NCI-H460 (cell line): ENCODE results near the gene PDLIM5. TPM values are rescaled to one million over a fixed set of nuclear protein-coding genes. Genes with fewer than 3 reads are reported as not detected.
"Not testable (repeated sequence)": the region's sequence is repeated elsewhere in the genome, so short reads cannot be mapped to it uniquely, and the experiment has no call there.

ENCODE experiments used
- DNase-seq: peaks from one replicate; pipeline ENCODE4 v3.0.0-alpha.2; 2016; ENCODE audit warnings: low read depth; ENCODE audit errors: extremely low read depth
- total RNA-seq: library from RNA; depleted of rRNA; stranded (reverse); fragments of >200 nt; shearing (Covaris generic); gene quantifications from 2 replicates; pipeline ENCODE4 v1.2.3, GENCODE V29; 2014

Gene PDLIM5
- total RNA-seq, 1 experiment from 2014 or later = 252 TPM

GRCh38 chr4:94582517-94582916 is 130.8 kb downstream of the PDLIM5 start:
- no peak for DNase-seq

- DNase-seq = no peak
These were observed 132.3 kb downstream of the PDLIM5 start for GRCh38 chr4:94583914-94584641.

- DNase-seq = no peak
These were observed 137.4 kb downstream of the PDLIM5 start for GRCh38 chr4:94588896-94589693.

- DNase-seq = no peak
These were observed 138.8 kb downstream of the PDLIM5 start for GRCh38 chr4:94590493-94590892.

GRCh38 chr4:94591289-94591688 is 139.5 kb downstream of the PDLIM5 start:
- DNase-seq = no peak

GRCh38 chr4:94595013-94595412 is 143.3 kb downstream of the PDLIM5 start:
- DNase-seq = no peak

GRCh38 chr4:94595880-94596483 is 144.2 kb downstream of the PDLIM5 start:
- peak; percentile 30 for DNase-seq

- DNase-seq = no peak
These were observed 147.0 kb downstream of the PDLIM5 start for GRCh38 chr4:94598758-94599157.

GRCh38 chr4:94603170-94603747 is 151.5 kb downstream of the PDLIM5 start:
- DNase-seq = peak; percentile 26

GRCh38 chr4:94605241-94605805 is 153.6 kb downstream of the PDLIM5 start:
- no peak for DNase-seq

- DNase-seq = no peak
These were observed 158.4 kb downstream of the PDLIM5 start for GRCh38 chr4:94610145-94610544.

GRCh38 chr4:94613248-94613647 is 161.5 kb downstream of the PDLIM5 start:
- no peak for DNase-seq

GRCh38 chr4:94615451-94615850 is 163.7 kb downstream of the PDLIM5 start:
- no peak for DNase-seq

- peak; percentile 31 for DNase-seq
These were observed 169.8 kb downstream of the PDLIM5 start for GRCh38 chr4:94621491-94622080.

- no peak for DNase-seq
These were observed 171.6 kb downstream of the PDLIM5 start for GRCh38 chr4:94623126-94623911.

GRCh38 chr4:94626942-94627341 is 175.2 kb downstream of the PDLIM5 start:
- DNase-seq = no peak

- not testable (repeated sequence) for DNase-seq
These were observed 177.3 kb downstream of the PDLIM5 start for GRCh38 chr4:94629058-94629457.

GRCh38 chr4:94629837-94630236 is 178.1 kb downstream of the PDLIM5 start:
- DNase-seq = no peak

GRCh38 chr4:94634271-94634670 is 182.5 kb downstream of the PDLIM5 start:
- DNase-seq = no peak

GRCh38 chr4:94635177-94635576 is 183.4 kb downstream of the PDLIM5 start:
- no peak for DNase-seq
